GM18519 (cell line): Measurements from ENCODE around the gene WLS.

ENCODE experiments used
- ATAC-seq: cut with Tn5 transposase; IDR thresholded peaks from one replicate; pipeline ENCODE4 v1.9.1; 2021; ENCODE audit warnings: mild to moderate bottlenecking, moderate library complexity; ENCODE audit not compliant: unreplicated experiment, low FRiP score

WLS gene

DNA sequence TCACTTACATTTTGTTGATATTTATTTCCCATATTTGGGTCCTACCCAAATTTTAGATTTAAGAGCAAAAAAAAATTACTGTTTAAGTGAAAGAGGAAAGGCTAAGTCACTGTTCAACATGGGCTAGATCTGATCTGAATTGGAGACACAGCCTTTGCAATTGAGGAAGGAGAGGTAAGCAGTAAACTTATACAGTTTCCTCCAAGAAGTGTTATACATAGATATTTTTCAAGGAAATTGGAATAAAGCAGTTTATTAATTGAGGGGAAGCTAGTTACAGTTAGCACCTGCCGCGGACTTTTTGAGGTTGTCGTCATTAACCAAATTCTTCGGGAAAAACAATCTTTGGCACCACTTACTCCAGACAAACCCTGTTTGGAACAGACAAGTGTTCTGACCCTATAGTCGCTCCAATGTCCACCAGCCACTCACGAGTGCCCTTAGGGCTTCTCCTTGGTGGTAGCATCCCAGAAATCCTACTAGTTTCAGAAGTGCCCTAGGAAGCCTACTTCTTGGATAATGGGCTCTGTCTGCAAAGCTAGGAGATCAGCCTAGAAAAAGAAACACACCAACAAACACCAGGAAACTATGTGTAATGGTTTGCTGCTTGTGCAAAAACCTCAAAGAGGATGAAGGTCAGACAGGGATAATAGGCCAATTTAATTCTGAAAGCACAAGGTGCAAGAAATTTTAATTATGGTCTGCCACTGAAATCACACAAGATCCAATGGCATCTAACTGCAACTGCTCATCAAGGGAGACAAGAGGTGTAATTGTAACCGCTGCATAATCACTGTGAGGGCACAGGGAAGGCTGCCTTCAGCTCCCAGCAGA lies 2.5 kb downstream of the WLS start:
- ATAC-seq, result no peak

- no peak for ATAC-seq
Measured at GRCh38 chr1:68228851-68229250, 3.5 kb downstream of the WLS start.

GRCh38 chr1:68227598-68227997 lies 4.7 kb downstream of the WLS start:
- ATAC-seq, result no peak

DNA sequence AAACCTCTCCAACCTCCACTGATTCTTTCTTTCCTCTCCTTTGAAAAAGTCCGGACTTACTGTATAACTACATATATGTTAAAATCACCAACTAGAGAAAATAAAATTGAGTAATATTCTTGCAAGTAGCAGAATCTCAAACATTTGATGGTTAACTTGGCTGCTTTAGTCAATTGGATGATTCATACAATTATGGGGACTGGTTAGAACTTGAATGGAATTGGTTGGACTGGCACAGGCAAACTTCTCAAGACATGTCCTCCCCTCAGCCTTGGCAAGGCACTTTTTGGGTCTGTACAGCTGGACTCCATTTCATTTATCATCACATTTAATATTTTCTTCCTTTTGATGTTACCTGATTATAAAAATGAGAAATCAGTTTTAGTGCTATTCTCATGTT lies 6.5 kb downstream of the WLS start:
- ATAC-seq, result no peak

DNA sequence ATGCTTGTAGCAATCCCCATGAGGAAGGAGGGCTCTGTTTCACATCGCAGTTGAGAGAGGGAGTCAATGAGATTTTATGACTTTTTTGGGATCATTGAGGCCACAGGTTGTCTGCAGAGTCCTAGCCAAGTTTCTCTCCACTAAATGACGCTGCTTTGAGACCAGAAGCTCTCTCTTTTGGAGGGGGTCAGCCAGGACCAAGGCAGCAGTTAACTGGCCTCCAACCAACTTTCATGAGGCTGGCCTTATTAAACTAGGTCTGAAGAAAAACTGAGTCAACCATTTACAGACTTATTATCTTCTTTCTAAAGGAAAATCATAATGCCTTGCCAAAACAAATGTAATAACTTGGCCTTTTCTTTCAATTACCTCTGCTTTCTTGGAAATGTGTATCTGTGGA lies 8.6 kb downstream of the WLS start:
- ATAC-seq, result no peak

DNA sequence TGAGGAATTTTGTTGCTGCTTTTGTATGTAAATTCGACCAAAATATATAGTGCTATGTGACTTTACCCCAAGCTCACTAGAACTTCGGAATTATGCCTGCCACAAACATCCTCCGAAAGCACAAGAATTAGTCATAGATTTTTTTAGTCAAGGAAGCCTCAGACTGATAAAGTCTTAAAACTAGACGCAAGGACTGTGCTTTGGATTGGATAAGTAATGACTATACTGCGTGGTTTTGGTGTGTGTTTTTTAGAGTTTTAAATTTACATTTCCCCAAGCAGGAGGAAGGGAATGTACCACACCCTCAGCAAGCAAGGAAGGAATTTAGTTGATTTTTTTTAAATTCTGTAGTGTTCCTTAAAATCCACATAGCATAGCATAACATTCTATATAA lies 10.3 kb downstream of the WLS start:
- ATAC-seq, result no peak

- no peak for ATAC-seq
Measured at GRCh38 chr1:68221001-68221979, 11.0 kb downstream of the WLS start.

DNA sequence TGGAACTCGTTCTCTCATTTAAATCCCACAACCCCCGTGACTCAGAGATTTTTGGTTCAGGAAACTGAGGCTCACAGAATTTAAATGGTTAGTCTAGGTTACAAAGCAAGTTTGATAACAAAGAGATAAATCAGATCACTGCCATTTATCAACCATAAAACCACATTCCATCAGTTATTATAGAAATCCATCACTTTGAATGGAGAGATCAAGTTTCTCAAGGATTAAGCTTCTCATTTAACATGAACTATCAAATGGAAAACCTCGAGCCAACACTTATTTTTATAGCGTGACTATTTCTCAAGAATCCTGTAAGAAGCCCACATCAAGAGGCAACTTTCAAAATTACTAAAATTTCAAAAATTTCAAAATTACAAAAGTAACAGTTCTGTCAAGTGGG lies 11.9 kb downstream of the WLS start:
- no peak for ATAC-seq

DNA sequence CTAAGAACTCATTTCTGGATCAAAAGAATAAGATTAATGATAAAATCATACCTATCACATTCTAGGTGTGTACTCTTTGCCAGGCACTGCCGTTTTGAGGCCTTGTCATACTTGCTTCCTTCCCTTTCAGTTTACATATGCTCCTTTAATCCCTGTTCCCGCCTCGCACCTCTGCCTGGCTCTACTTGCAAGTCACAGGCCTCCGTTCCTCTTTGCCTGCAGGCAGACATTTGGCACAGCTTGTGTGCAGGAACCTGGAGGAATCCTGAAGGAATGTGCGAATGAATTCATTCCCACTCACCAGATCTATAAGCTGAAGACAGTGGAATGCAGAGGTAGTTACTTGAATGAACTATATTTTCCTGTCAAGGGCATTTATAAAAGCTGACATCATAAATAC lies 13.8 kb downstream of the WLS start:
- no peak for ATAC-seq

- ATAC-seq, result no peak
Measured at GRCh38 chr1:68217618-68218017, 14.7 kb downstream of the WLS start.

GRCh38 chr1:68217060-68217554 lies 15.2 kb downstream of the WLS start:
- no peak for ATAC-seq

- no peak for ATAC-seq
Measured at GRCh38 chr1:68216089-68216772, 16.1 kb downstream of the WLS start.

DNA sequence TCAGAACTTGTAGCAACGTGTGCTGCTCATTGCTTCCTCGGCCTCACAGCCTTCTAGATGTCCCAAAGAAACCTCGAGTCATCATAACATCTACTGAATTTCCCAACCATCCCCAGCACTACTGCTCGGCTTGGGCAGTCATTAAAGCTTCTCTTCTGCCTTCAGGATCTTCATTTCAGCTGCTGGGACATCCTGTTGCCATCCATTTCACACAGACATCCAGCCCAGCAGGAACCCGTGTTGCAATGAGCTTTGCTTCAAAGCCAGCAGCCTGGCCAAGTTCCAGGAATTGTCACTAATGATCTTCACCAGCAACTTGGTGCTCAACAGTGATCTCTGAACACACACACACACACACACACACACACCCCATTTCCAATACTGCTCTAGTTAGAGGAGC lies 18.5 kb downstream of the WLS start:
- ATAC-seq, result no peak

DNA sequence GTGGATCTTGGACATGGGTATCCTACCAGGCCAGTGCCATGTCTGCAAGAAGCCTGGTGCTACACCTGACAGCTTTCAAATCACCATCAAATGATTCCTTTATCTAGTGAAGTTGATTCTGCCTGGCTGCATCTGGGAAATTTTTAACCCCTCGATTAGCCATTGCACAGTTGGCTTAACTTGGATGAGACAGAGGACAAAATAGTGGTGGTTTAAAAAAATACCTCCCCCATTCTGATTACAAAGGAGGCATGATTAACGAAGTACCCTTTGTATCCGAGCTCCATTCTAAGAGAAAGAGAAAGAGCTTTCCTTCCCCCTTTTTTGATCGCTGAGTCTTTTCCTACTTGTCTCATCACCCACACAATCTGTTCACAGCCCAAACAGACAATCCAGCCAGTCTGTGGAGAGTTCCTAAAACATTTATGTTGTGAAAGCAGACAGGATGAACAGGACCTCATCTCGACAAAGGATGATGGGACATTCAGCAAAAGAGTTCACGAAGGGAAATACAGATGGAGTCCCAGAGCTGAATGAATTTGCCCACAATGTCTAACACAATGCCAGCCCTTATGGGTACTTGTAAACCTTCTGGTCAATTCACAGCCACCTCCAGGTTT lies 20.5 kb downstream of the WLS start:
- ATAC-seq, result no peak

DNA sequence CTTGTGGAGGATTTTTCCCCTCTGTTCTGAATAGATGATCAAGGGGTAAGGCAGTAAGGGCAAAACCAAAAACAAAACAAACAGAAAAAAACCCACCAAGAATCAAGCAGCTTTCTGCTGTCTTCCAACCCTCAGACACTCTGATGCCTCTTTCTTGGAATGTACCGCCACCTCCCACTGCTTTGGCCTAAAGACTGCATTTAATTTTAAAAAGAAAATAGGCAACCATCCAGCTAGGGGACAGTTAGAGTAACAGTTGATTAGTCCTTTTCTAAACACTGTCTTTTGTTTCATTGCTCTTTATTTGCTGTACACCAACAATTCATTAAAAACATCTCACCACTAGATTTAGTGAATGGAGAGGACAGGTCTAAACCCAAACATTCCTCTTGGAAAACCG lies 21.5 kb downstream of the WLS start:
- ATAC-seq, result no peak

GRCh38 chr1:68210027-68210426 lies 22.3 kb downstream of the WLS start:
- no peak for ATAC-seq

GRCh38 chr1:68206848-68207689 lies 25.3 kb downstream of the WLS start:
- ATAC-seq, result no peak

- ATAC-seq, result no peak
Measured at GRCh38 chr1:68205794-68206358, 26.4 kb downstream of the WLS start.

GRCh38 chr1:68204977-68205630 lies 27.2 kb downstream of the WLS start:
- no peak for ATAC-seq
